GM12875 (cell line): Measurements from ENCODE around the gene GABPB1.

Experiments used
- H3K4me3 ChIP-seq: one replicate; pipeline ENCODE4 v1.5.1; 2011; ENCODE audit warnings: low read depth, low read length, control low read depth
- TF ChIP-seq, protein P1 (sequence below): IDR thresholded peaks from 2 replicates; pipeline ENCODE4 v1.5.1; 2011; ENCODE audit warnings: low read depth, mild to moderate bottlenecking, control low read depth, inconsistent platforms, low read length, moderate library complexity, borderline replicate concordance; ENCODE audit not compliant: insufficient read depth

GABPB1 gene

DNA sequence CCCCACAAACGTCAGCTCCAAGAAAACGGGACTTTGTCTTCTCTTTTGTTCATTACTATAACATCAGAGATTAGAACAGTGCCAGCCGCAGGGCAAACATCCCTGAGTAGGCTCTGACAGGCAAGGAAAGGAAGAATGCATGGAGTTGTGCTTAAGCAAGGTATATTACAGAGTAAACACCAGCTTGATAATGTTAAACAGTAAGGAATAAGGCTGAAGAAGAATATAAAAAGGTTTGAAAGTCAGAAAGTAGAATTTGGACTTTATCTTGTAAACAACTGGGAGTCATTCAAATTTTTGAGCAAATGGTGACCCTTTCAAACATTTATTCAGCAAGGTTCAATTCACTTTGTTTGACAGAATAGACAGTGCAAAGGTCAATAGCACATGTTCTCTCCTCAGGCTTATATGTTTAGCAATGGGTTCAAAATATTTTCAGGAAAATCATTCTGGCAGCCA is 11.0 kb downstream of the GABPB1 start:
- TF ChIP-seq, protein P1, sequence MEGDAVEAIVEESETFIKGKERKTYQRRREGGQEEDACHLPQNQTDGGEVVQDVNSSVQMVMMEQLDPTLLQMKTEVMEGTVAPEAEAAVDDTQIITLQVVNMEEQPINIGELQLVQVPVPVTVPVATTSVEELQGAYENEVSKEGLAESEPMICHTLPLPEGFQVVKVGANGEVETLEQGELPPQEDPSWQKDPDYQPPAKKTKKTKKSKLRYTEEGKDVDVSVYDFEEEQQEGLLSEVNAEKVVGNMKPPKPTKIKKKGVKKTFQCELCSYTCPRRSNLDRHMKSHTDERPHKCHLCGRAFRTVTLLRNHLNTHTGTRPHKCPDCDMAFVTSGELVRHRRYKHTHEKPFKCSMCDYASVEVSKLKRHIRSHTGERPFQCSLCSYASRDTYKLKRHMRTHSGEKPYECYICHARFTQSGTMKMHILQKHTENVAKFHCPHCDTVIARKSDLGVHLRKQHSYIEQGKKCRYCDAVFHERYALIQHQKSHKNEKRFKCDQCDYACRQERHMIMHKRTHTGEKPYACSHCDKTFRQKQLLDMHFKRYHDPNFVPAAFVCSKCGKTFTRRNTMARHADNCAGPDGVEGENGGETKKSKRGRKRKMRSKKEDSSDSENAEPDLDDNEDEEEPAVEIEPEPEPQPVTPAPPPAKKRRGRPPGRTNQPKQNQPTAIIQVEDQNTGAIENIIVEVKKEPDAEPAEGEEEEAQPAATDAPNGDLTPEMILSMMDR: no peak
- H3K4me3 ChIP-seq: no peak overlapping the region

DNA sequence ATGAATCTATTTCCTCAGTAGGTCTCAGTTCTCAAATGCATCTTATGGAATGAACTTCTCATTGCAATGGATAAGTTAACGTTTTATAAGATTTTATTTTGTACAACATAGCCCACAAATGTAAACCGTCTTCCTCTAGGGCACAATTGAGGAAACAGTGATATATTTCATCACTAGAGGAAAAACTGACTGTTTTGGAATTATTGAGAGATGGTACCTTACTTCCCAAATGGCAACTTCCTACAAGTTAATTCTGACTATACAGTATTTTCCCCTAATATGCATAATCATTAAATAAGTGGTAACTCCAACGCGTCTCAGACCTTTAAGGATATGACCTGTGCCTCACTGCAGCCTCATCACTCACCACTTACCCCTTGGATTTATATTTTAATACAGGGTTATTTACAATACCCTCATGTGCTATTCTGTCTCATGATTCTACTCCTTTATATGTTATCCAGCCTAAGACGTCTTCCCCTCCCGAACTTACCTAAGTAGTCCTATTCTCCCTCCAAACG is 13.3 kb downstream of the GABPB1 start:
- no peak overlapping the region for H3K4me3 ChIP-seq

DNA sequence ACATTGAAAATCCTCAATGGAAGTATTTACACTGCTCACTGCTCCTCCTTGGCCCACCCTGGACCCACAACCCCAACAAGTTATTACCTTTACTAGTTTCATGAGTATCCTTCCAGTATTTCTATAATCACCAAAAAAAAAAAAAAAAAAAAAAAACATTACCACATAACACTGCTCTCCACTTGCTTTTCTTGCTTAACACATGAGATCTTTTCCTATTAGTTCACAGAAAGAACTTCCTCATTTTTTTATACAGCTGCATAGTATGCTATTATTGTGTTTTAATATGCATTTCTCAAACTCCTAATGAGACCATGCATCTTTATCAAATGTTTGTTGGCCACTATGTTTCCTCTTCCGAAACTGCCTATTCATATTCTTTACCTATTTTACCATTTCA is 14.6 kb downstream of the GABPB1 start:
- no peak overlapping the region for H3K4me3 ChIP-seq
- TF ChIP-seq, protein P1: no peak

More for the DNA sequence above, 13.3 kb downstream of the GABPB1 start:
- TF ChIP-seq, protein P1: no peak

DNA sequence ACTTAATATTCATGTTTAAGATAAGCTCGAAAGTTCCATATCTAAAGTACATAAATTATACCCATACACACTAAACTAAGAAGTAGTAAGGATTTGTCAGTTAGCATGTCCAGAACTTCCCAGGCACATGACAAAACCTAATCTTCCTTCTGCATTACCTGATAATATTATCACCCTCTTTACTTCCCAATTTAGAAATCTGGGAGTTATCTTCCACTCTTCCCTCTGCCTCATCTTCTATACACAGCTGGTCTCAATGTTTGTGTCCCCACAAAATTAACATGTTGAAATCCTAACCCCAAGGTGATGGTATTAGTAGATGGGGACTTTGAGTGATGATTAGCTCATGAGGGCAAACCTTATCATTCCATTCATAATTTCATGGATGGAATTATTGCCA is 15.3 kb downstream of the GABPB1 start:
- no peak overlapping the region for H3K4me3 ChIP-seq
- TF ChIP-seq, protein P1: no peak

DNA sequence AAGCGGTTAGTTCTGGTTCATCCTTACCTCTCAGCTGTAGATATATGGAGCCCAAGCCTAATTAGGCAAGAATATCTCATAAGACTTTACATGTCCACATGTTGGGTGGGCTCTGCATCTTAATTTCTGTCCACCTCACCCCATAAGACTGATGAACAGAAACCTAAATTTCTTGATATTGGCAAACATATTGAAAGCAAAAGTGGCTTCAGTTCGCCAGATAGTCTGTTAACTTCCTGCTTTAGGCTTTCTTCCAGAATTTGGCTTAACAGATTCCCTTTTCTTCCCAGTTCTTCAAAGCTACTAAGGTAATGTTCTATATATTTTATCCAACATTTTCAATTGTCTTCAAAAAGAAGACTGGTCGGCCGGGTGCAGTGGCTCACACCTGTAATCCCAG is 19.7 kb downstream of the GABPB1 start:
- TF ChIP-seq, protein P1: no peak
- no peak overlapping the region for H3K4me3 ChIP-seq

DNA sequence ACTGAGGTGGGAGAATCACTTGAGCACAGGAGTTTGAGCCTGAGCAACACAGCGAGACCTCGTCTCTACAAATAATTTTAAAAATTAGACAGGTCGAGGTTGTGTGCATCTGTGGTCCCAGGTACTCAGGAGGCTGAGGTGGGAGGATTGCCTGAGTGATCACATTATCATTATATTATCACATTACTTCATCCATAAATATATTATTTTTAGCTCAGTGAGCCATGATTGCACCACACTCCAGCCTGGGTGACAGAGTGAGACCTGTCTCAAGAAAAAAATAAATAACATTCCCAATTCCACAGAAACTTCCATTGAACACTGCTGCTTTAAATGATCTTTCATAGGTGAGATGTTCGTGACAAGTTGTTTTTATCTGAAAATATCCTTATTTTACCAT is 21.8 kb downstream of the GABPB1 start:
- TF ChIP-seq, protein P1: no peak

DNA sequence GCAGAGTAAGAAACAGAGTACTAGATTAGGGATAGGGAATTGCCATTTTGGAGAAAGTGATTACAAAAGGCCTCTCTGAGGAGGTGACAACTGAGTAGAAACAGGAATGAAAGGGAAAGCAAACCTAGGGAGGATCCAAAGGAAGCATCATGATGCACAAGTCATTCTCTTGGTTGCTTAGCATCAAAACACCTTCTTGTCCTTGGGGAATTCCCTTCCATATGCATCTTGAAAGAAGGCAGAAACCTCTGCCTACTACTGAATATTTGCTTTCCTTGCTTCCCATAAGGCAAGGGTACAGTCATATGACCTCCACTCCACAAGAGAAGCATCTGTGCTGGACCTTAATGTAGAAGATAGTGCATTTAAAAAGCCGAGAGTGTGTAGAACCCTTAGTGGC is 24.1 kb downstream of the GABPB1 start:
- H3K4me3 ChIP-seq: no peak overlapping the region
- TF ChIP-seq, protein P1: no peak

More for the DNA sequence above, 21.8 kb downstream of the GABPB1 start:
- H3K4me3 ChIP-seq: no peak overlapping the region
